Mammary epithelial cell (primary cell): ENCODE data around the gene RRP12.

Source experiments
- EZH2 ChIP-seq: IDR thresholded peaks from 2 replicates; pipeline ENCODE4 v1.6.1; 2012; ENCODE audit warnings: low read length, inconsistent platforms, borderline replicate concordance
- TF ChIP-seq, protein P1 (sequence below), 2 donors: IDR thresholded peaks in 1 of 2; conservative IDR thresholded peaks in 1 of 2; 2 replicates each; pipeline ENCODE4 v1.5.1; 2011 to 2012; ENCODE audit warnings: inconsistent platforms in 2 of 2, low read length in 2 of 2, mild to moderate bottlenecking in 2 of 2, control low read depth in 1 of 2, low read depth in 1 of 2; ENCODE audit not compliant: insufficient read depth in 1 of 2; ENCODE audit errors: extremely low read depth in 1 of 2

GRCh38 chr10:97376413-97376812 lies 24.7 kb downstream of the RRP12 start:
- TF ChIP-seq, protein P1, sequence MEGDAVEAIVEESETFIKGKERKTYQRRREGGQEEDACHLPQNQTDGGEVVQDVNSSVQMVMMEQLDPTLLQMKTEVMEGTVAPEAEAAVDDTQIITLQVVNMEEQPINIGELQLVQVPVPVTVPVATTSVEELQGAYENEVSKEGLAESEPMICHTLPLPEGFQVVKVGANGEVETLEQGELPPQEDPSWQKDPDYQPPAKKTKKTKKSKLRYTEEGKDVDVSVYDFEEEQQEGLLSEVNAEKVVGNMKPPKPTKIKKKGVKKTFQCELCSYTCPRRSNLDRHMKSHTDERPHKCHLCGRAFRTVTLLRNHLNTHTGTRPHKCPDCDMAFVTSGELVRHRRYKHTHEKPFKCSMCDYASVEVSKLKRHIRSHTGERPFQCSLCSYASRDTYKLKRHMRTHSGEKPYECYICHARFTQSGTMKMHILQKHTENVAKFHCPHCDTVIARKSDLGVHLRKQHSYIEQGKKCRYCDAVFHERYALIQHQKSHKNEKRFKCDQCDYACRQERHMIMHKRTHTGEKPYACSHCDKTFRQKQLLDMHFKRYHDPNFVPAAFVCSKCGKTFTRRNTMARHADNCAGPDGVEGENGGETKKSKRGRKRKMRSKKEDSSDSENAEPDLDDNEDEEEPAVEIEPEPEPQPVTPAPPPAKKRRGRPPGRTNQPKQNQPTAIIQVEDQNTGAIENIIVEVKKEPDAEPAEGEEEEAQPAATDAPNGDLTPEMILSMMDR (conservative IDR thresholded peaks at IDR 0.05 in 1 of 2, IDR thresholded peaks at IDR 0.05 in 1 of 2; ENCODE audit: extremely low read depth in 1 of 2, insufficient read depth in 1 of 2, low read depth in 1 of 2, low read length in 2 of 2), result no peak
- no peak for TF ChIP-seq EZH2
